Activated naive CD4-positive, alpha-beta T cell treated with Interleukin-2 at 50 U/mL for 16 hours (primary cell): ENCODE measurements around the gene TMEM266.
A peak's percentile ranks its signal among the peaks of the same experiment; 100 is the strongest.

Source experiments
- DNase-seq: peaks from one replicate; pipeline ENCODE4 v3.0.0-alpha.2; 2020

TMEM266 gene

DNA sequence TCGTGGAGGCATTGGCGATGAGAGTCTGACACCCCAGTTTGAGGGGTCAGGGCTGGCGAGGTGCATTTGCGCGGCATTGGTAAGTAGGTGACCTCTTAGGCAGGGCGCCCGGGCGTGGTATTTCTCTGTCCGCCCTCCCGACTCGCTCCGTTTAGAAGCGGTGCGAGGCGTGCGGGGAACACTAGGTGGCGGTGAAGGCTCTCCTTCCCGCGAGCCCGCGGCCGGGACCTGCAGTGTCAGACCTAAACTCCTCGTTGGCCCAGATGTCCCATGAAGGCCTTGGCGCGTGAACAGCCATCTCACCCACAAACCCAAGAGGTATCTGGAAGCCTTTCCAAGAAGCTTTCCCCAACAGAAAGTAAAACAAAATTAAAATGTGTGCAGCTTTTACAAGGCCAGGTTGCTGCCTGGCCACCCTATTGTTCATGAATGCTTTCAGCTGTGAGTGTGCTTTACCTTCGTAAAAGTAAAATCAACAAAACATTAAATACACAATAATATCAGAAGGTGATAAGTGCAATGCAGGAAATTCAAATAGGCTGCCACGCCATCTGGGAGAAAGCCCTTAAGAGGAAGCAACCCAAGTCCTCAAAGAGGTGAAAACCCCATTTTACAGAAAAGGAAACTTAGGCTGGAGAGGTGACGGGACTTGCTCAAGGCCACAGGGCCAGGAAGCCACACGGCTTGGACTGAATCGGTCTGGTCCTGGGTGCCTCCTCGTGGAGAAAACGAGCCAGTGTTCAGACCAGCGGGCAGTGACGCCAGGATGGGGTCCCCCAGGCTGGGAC is 131.2 kb downstream of the TMEM266 start:
- DNase-seq = peak; percentile 74

DNA sequence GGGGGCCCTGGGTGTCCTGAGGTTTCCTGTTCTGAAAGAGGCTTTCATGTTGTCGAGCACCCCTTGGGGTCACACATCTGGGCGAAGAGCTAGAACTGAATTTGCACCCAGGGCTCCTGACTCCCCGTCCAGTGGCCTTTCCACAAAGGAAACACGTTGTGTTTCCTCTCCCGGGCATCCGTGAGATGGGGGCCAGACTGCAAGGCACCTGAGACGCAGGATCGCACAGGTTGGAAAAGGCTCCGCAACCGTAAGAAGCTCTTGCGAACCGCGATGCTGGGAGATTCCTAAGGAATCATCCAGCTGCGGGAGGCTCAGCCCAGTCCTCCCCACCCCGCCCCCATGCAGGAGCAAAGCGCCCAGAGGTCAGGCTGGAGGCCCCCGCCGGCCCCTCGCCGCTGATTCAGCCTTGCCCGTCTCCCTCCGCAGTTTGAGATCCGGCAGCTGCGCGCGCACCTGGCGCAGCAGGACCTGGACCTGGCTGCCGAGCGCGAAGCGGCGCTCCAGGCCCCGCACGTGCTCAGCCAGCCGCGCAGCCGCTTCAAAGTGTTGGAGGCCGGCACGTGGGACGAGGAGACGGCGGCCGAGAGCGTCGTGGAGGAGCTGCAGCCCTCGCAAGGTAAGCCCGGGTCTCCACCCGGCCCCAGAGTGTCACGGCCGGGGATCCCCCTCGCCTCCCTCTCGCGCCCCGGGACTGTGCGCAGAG is 131.9 kb downstream of the TMEM266 start:
- DNase-seq = no peak

DNA sequence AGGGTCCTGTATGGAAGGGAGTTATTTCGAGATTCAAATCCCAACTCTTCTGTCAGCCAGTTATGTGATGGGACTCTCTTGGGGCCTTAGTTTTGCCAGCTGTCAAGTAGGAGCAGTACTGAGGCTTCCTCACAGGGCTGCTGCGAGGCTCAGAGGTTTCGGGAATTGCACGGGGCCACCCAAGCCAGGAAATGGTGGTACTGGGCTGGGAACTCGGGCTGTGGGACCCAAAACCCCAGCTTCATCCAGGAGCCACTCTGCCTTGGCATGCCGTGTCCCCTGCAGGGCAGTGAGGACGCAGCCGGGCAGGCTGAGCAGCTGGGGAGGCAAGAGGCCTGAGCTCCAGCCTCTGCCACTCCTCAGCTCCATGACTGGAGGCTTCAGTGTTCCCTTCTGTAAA is 132.9 kb downstream of the TMEM266 start:
- DNase-seq = no peak

DNA sequence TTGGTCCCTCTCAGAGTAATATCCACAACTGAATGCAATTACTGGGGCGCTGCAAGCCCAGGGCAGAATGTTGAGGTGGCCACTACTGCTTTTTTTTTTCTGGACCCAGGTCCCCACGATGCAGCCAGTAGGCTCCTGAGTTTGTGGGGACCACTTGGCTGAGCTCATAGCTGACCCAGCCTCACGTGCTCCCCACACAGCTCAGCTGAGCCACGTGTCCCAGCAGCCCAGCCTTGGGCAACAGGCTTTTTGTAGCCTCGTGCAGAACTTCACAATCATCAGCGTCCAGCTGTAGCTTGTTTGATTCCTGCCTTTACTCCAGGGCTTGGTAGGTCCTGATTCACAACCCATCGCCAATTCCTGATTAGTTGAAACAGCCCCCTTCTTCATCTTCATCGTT is 134.1 kb downstream of the TMEM266 start:
- no peak for DNase-seq

GRCh38 chr15:76195506-76196268 is 135.9 kb downstream of the TMEM266 start:
- no peak for DNase-seq

GRCh38 chr15:76196269-76197231 is 136.8 kb downstream of the TMEM266 start:
- DNase-seq = no peak

GRCh38 chr15:76197703-76198455 is 138.1 kb downstream of the TMEM266 start:
- DNase-seq = no peak

DNA sequence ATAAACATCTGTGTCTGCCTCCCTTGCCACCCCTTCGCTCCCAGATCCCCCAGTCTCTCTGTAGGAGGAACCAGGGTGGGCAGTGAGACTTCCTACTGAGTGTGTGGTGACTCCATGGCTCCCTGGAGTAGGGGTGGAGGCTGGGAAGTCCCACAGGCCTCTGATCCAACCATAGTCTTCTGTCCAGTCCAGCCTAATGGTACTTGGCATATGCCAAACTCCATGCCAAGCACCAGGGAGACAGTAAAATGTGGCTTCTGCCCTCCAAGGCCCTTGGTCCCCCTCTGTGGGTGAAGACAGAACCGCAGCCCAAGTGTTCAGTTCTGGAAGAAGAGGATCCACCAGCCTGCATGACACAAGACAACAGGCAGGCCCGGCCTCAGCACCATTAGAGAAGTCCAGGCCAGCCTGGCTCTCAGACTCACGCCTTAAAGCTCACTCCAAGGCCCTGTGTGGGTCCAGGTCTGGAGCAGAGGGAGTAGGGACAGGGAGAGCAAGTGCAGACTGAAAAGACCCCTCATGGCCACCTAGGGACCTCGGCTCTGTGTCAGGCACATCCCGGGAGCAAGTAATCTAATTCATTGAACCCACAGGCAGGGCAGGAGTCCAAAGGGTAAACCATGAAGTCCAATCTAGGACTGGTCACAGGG is 138.8 kb downstream of the TMEM266 start:
- no peak for DNase-seq

DNA sequence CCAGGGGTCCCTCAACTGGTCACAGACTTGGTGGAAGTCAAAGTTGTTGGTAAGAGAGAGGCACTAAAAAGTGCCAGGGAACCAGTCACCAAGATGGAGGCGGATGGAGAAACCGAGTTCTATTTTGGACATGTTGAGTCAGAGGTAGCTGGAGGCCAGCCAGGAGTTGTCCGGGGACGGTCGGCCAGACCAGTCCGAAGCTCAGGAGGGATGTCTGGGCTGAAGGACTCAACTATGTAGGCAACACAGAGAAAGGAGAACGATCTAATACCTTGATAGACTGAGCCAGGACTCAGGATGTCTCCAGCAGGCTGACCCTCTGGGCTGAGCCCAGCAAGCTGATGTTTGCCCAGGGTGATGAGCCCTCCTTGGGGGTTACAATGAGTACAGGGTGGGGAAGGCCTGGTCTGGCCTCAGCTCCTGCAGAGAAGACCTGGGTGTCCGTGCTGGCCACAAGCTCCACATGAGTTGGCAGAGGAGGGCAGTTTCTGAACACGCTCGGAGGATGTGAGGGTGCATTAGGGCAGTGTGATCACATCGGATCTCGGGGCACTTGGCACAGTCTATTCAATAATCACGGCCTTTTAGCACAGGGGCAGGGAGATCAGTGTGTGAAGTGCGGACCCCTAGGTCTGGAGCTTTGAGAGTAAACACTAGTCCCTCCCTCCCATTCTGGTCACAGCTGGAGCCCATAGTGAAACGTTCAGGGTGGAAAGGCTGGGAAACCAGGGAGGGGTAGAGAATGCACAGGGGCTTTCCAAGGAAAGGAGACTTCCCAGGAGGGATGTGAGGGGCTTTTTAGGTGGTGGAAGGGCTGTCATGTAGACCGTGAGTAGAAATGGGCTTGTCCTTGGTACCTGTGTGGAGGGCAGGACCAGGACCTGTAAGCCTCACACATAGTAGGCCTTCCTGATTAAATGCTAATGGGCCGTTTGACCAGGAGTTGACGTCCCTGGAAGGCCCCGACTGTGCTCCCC is 139.6 kb downstream of the TMEM266 start:
- DNase-seq = no peak

DNA sequence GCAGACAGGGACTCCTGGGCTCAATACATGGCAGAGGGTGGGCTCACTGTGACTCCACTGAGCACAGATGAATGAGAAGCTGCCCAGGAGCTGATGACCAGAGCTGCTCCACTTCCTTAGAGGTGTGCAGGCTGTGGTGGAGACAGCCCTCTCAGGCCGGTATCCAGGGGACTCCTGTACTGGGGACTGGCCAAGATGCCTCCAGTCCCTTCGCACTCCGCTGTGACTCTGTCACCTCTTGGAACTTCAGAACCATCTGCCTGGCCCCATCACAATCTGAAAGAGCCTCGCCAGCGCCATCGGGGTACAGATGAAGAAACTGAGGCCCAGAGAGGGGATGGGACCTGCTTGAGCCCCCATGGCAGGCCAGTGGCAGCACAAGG is 140.3 kb downstream of the TMEM266 start:
- DNase-seq = no peak

DNA sequence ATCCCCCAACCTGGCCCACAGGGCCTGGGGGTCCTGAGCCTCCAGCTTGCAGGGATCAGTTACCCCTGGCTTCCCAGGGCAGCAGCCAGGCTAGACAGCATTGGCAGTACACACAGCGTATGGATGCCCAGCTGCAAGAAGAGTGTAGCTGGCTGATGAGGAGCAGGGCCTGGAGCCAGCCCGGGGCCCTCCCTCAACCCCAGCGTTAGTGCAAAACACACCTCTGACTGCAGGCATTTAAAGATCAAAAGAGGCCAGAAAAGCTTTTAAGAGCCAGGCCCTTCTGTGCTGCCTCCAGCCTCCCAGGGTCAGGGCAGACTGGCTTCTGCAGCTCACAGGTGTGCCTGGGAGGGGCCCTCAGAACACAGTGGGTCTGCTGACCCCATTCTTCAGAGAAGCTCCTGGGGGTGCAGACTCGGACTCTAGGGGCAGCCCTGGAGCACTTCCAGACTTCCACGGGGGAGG is 140.9 kb downstream of the TMEM266 start:
- no peak for DNase-seq

GRCh38 chr15:76201536-76202255 is 141.9 kb downstream of the TMEM266 start:
- no peak for DNase-seq

GRCh38 chr15:76203346-76204108 is 143.7 kb downstream of the TMEM266 start:
- peak; percentile 1 for DNase-seq

- DNase-seq = no peak
These were observed 144.5 kb downstream of the TMEM266 start for GRCh38 chr15:76204109-76204845.

GRCh38 chr15:76204916-76205460 is 145.2 kb downstream of the TMEM266 start:
- DNase-seq = no peak

DNA sequence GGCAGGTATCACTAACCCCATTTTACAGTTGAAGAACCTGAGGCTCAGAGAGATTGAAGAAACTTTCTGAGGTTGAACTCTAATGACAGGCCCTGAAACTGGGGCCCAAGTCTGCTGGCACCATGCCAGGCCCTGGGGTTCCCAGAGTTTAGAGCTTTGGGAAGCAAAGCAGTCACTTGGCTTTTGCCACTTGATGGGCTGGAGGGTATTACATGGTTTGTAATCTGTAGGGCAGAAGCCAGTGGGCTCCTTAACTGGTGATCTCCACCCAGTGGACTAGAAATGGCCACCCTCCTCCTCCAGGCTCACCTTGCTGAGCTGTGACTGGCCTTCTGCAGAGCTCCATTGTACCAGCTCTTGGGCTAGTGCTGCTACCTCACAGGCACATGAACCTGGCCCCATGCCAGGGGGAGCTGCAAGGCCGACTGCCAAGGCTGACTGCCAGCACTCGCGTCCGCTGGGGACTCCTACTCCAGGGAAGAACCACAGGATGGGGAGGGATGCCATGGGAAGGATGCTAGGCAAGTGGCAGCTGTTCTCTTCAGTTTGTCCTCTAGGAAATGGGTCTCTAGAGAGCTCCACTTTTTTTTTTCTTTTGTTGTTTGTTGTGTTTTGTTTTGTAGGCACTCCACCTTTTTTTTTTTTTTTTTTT is 146.7 kb downstream of the TMEM266 start:
- no peak for DNase-seq
